NCI-H524 treated with DMSO at 0.1 percent for 48 hours (cell line): ENCODE data around the gene ITGAE.

Experiments used
- DNase-seq: peaks from one replicate; lab custom pipeline; 2025; lab: John Stamatoyannopoulos, UW

Gene ITGAE

GRCh38 chr17:3667366-3668278 lies 133.4 kb downstream of the ITGAE start:
- DNase-seq: no peak

GRCh38 chr17:3666516-3666915 lies 134.5 kb downstream of the ITGAE start:
- DNase-seq: no peak

GRCh38 chr17:3665834-3666233 lies 135.2 kb downstream of the ITGAE start:
- no peak for DNase-seq
